GM20431 (cell line): ENCODE measurements around the gene IGFL1.
"Not testable (repeated sequence)": the region's sequence is repeated elsewhere in the genome, so short reads cannot be mapped to it uniquely, and the experiment has no call there.

Experiments
- in situ Hi-C: fragments of 300-500 bp; cut with MseI, MboI; formaldehyde crosslinking; loops from one replicate; pipeline ENCODE4 v1.15.0; 2020; ENCODE audit warnings: low sequenced_read_pairs; ENCODE audit not compliant: unreplicated experiment

Gene IGFL1

GRCh38 chr19:46256855-46257254 is 27.3 kb downstream of the IGFL1 start:
- in situ Hi-C loops, result no loop called here

- in situ Hi-C loops, result not testable (repeated sequence)
Observed at GRCh38 chr19:46261501-46261900, 32.0 kb downstream of the IGFL1 start.

DNA sequence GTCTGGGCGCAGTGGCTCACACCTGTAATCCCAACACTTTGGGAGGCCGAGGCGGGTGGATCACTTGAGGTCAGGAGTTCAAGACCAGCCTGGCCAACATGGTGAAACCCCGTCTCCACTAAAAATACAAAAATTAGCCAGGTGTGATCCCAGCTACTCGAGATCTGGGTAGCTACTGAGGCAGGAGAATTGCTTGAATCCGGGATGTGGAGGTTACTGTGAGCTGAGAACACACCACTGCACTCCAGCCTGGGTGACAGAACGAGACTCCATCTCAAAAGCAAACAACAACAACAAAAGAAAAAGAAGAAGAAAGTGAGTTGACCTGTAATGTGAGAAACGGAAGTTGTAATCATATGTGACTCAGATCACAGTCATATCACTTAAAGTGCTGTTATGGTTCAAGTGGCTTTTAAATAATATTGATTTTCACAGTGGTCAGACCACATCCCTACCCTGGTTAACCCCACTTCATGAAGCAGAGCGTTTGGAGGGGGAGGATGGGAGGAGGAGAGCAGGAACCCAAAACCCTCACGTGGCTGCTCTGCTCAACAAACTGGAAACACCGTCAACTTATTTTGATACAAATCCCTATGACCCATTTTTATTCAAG is 33.2 kb downstream of the IGFL1 start:
- in situ Hi-C loops, result not testable (repeated sequence)

DNA sequence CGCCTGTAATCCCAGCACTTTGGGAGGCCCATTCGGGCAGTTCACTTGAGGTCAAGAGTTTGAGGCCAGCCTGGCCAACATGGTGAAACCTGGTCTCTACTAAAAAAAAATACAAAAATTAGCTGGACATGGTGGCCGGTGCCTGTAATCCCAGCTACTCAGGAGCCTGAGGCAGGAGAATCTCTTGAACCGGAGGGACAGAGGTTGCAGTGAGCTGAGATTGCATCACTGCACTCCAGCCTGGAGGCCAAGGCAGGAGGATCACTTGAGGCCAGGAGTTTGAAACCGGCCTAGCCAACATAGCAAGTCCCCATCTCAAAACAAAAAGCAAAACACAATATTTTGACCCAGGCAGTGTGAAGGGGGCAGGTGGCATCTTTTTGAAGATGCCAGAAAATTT is 35.3 kb downstream of the IGFL1 start:
- in situ Hi-C loops, result not testable (repeated sequence)

DNA sequence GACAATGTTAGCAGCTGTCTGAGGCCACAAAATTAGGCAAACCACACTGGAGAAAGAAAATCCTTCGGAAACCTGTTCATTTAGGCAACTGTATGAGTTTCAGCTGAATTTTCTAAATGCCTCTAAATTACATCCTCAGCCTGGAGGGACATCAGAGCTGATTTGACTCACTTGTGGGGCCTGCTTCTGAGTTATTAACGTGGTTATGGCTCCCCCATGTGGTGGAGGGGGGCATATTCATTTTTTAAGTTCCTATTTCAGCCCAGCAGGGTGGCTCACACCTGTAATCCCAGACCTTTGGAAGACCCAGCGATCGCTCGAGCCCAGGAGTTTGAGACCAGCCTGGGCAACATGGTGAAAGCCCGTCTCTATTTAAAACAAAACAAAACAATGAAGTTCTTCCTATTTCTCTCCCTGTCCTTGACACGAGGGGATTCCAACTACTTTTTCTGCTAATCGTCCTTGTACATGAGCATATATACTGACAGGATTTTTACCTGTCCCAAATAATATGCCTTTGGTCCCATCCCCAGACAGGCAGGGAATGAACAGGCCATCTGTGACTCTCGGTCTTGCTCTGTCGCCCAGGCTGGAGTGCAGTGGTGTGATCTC is 35.8 kb downstream of the IGFL1 start:
- in situ Hi-C loops, result no loop called here

DNA sequence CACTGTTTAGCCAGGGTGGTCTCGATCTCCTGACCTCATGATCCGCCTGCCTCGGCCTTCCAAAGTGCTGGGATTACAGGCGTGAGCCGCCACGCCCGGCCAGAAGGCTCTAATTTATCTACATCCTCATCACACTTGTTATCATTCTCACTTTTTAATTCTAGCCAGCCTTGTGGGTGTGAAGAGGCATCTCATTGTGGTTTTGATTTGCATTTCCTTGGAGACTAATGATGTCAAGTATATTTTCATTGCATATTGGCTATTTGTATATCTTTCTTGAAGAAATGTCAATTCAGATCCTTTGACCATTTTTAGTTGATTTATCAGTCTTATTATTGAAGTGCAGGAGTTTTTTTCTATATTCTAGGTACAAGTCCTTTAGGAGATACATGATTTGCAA is 39.6 kb downstream of the IGFL1 start:
- in situ Hi-C loops, result no loop called here

GRCh38 chr19:46270521-46271256 is 41.1 kb downstream of the IGFL1 start:
- in situ Hi-C loops, result no loop called here

DNA sequence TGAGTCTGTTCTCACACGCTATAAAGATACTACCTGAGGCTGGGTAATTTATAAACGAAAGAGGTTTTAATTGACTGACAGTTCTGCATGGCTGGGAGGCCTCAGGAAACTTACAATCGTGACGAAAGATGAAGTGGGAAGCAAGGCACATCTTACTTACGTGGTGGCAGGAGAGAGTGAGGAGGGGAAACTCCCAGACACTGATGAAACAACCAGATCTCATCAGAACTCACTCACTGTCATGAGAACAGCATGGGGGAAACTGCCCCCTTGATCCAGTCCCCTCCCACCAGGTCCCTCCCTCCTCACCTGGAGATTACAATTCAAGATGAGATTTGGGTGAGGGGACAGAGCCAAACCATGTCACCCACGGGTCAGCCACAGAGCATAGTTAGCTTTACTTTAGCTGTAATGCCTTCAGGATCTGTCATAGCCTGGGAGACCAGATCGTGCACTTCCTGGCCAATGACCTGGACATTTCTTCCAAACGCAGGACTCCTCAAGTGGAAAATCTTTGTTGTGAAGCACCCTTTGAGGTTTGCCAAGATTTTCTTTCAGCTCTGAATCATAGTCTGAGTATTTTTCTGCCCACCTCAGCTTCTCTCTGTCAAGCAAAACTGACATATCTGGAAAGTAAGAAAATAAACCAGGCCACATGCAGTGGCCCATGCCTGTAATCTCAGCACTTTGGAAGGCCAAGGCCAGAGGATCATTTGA is 42.1 kb downstream of the IGFL1 start:
- in situ Hi-C loops, result no loop called here

- in situ Hi-C loops, result not testable (repeated sequence)
Observed at GRCh38 chr19:46273931-46274330, 44.4 kb downstream of the IGFL1 start.

- in situ Hi-C loops, result loop anchor here (25.0 kb wide), 1 partner anchor 208 kb away; the partner anchor contains the start of gene PNMA8B
Observed at GRCh38 chr19:46279177-46279576, 49.6 kb downstream of the IGFL1 start.
